ENCODE data around the gene BICC1. TPM values are rescaled to one million over a fixed set of nuclear protein-coding genes. Genes with fewer than 3 reads are reported as not detected.

The BICC1 gene
- total RNA-seq, 2 experiments from 2014 or later, result 0.08 TPM

- H3K4me1 Mint-ChIP-seq, result no peaks in the 10 kb centered on the region
- no peak overlapping the region for H3K27ac Mint-ChIP-seq
- no peak for DNase-seq
- POLR2A ChIA-PET, result no interaction called here
- H3K4me3 Mint-ChIP-seq, result no peak overlapping the region
- no peaks in the 10 kb centered on the region for H3K36me3 Mint-ChIP-seq (ENCODE audit: low read depth)
- H3K9me3 Mint-ChIP-seq, result no peaks in the 10 kb centered on the region
- CTCF ChIA-PET, result no interaction called here
- H3K27me3 Mint-ChIP-seq, result peaks cover 3% of the 10 kb centered on the region
These were observed 266.9 kb downstream of the BICC1 start for GRCh38 chr10:58779594-58779993.

- ChIA-PET POLR2A (no interaction called here), CTCF (interaction anchor here (1.2 to 1.3 kb wide), 2 partner anchors 34 to 38 kb away, joined by 3 read pairs; no protein-coding TSS in a partner anchor)
- no peak for DNase-seq
- no peaks in the 10 kb centered on the region for H3K4me1 Mint-ChIP-seq
- no peaks in the 10 kb centered on the region for H3K36me3 Mint-ChIP-seq (ENCODE audit: low read depth)
- no peaks in the 10 kb centered on the region for H3K9me3 Mint-ChIP-seq
- H3K27ac Mint-ChIP-seq, result no peak overlapping the region
- H3K4me3 Mint-ChIP-seq, result no peak overlapping the region
- peaks cover 3% of the 10 kb centered on the region for H3K27me3 Mint-ChIP-seq
These were observed 267.8 kb downstream of the BICC1 start for GRCh38 chr10:58780476-58780875.

GRCh38 chr10:58781873-58782488 is 269.3 kb downstream of the BICC1 start:
- Mint-ChIP-seq H3K27ac (no peak overlapping the region), H3K4me3 (no peak overlapping the region), H3K4me1 (no peaks in the 10 kb centered on the region), H3K27me3 (peaks cover 3% of the 10 kb centered on the region), H3K9me3 (no peaks in the 10 kb centered on the region), H3K36me3 (ENCODE audit: low read depth) (no peaks in the 10 kb centered on the region)
- no peak for DNase-seq
- ChIA-PET CTCF (interaction anchor here (1.3 kb wide), 1 partner anchor 36 kb away, joined by 3 read pairs; no protein-coding TSS in a partner anchor), POLR2A (no interaction called here)

DNA sequence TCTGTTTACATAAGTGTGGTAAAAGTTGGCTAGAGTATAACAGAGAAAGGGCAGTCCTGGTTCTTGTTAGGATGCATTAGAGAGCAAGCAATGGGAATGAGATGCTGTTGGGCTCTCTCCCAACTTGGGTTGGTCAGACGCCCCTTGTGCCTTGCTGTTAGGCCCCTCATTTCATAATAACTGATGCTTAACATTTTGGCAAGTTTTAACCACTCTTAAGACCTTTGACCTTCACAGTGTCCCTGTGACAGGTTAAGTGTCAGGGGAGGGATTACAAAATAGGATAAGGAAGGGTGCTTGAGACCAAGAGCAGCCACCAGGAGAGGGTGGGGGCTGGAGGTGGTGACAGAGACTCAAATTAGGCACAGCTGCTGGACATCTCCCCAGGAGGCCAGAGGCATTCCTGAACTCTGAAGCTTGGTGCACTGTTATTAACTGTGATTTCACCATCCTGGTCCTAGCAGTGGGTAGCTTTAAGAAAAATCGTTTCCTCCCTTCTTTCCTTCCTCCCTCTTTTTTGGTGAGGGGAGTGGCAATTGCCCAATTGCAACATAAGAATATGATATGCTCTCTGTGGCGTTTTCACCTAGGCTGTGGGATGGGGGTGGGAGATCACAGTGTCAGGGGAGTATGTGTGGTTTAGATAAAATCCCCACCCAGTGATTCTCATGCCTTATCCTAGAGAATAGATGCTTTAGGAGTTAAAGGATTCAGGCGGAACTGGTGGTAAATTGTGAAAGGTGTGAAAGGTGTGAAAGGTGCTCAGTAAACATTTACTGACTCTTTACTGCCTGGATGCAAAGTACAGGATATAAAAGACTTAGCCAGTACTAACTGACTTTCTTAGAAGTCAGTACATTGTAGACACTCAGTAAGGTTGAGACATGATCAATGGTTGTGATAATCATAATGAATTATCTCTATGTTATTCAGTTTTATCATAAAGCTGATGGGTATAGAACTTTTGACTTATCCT is 270.5 kb downstream of the BICC1 start:
- ChIA-PET CTCF (no interaction called here), POLR2A (no interaction called here)
- Mint-ChIP-seq H3K36me3 (ENCODE audit: low read depth) (no peaks in the 10 kb centered on the region), H3K27me3 (peaks cover 3% of the 10 kb centered on the region), H3K4me3 (no peak overlapping the region), H3K27ac (no peak overlapping the region), H3K4me1 (no peaks in the 10 kb centered on the region), H3K9me3 (no peaks in the 10 kb centered on the region)
- DNase-seq, result no peak

- H3K36me3 Mint-ChIP-seq (ENCODE audit: low read depth), result no peaks in the 10 kb centered on the region
- H3K4me3 Mint-ChIP-seq, result no peak overlapping the region
- no peak for DNase-seq
- ChIA-PET POLR2A (no interaction called here), CTCF (no interaction called here)
- no peaks in the 10 kb centered on the region for H3K4me1 Mint-ChIP-seq
- no peak overlapping the region for H3K27ac Mint-ChIP-seq
- peaks cover 3% of the 10 kb centered on the region for H3K27me3 Mint-ChIP-seq
- no peaks in the 10 kb centered on the region for H3K9me3 Mint-ChIP-seq
These were observed 271.7 kb downstream of the BICC1 start for GRCh38 chr10:58784361-58784760.

GRCh38 chr10:58785354-58785753 is 272.7 kb downstream of the BICC1 start:
- POLR2A ChIA-PET, result no interaction called here
- CTCF ChIA-PET, result no interaction called here
- Mint-ChIP-seq H3K27ac (no peak overlapping the region), H3K4me3 (no peak overlapping the region), H3K36me3 (ENCODE audit: low read depth) (no peaks in the 10 kb centered on the region), H3K9me3 (no peaks in the 10 kb centered on the region), H3K4me1 (no peaks in the 10 kb centered on the region), H3K27me3 (peaks cover 3% of the 10 kb centered on the region)
- DNase-seq, result no peak

DNA sequence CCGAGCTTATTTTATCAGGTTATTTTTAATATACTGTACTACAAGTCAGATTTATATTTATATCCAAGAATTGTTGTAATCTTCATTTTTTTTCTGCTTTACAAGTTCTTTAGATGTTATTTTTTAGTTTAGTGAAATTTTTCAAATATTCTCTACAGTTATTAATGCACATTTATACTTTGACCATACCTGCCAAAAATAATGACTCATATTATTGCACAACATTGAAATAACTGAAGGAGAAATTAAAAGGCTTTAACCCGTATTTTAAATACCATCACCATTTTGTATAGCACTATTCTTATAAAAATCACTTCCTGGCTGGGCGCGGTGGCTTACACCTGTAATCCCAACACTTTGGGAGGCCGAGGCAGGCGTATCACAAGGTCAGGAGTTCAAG is 278.5 kb downstream of the BICC1 start:
- POLR2A ChIA-PET, result no interaction called here
- H3K4me1 Mint-ChIP-seq, result no peaks in the 10 kb centered on the region

GRCh38 chr10:58795560-58795959 is 282.9 kb downstream of the BICC1 start:
- no peaks in the 10 kb centered on the region for H3K9me3 Mint-ChIP-seq
- H3K36me3 Mint-ChIP-seq (ENCODE audit: low read depth), result no peaks in the 10 kb centered on the region
- no peaks in the 10 kb centered on the region for H3K4me1 Mint-ChIP-seq
- CTCF ChIA-PET, result no interaction called here
- H3K27me3 Mint-ChIP-seq, result no peaks in the 10 kb centered on the region
- POLR2A ChIA-PET, result no interaction called here
- H3K27ac Mint-ChIP-seq, result no peak overlapping the region
- DNase-seq, result no peak
- no peak overlapping the region for H3K4me3 Mint-ChIP-seq

More for the DNA sequence above, 278.5 kb downstream of the BICC1 start:
- CTCF ChIA-PET, result no interaction called here
- Mint-ChIP-seq H3K9me3 (no peaks in the 10 kb centered on the region), H3K27ac (no peak overlapping the region), H3K4me3 (no peak overlapping the region), H3K27me3 (no peaks in the 10 kb centered on the region), H3K36me3 (ENCODE audit: low read depth) (no peaks in the 10 kb centered on the region)
- no peak for DNase-seq

DNA sequence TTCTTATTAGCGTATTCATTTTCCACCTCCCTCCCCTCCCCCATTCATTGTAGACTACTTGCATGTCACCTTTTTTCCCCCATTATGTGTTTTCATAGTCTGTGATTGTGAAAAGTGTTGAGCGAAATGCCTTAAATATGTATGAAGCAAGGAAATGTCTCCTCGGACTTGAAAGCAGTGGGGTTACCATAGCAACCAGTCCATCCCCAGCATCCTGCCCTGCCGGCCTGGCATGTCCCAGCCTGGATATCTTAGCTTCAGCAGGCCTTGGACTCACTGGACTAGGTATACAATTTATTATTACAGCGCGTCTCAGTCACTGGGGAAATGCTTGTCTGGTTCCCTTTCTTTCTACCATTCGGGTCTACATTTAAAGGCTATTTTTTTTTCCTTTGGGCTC is 283.6 kb downstream of the BICC1 start:
- no peak overlapping the region for H3K27ac Mint-ChIP-seq
- H3K9me3 Mint-ChIP-seq, result no peaks in the 10 kb centered on the region
- POLR2A ChIA-PET, result no interaction called here
- no peaks in the 10 kb centered on the region for H3K27me3 Mint-ChIP-seq
- DNase-seq, result no peak
- H3K4me3 Mint-ChIP-seq, result no peak overlapping the region
- CTCF ChIA-PET, result no interaction called here
- H3K4me1 Mint-ChIP-seq, result no peaks in the 10 kb centered on the region
- no peaks in the 10 kb centered on the region for H3K36me3 Mint-ChIP-seq (ENCODE audit: low read depth)

DNA sequence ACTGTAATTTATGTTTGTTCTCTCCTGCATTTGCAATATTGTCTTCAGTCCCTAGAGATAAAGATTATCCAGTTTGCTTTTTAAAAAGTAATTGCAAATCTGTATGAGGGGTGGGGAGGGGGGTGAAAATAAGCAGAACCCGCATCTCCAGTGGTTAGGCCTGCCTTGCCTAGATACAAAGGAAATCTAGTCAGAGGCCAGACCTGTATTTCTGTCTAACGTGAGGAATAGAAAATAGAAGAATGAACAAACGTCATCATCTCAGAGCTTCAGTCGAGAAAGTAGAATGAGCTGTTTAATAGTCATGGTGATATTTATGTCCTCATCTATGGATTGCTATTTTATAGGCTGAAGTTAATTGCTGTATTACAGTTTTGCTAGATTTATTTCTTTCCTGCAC is 284.2 kb downstream of the BICC1 start:
- Mint-ChIP-seq H3K27ac (no peak overlapping the region), H3K9me3 (no peaks in the 10 kb centered on the region), H3K36me3 (ENCODE audit: low read depth) (no peaks in the 10 kb centered on the region), H3K4me3 (no peak overlapping the region), H3K27me3 (peaks cover 3% of the 10 kb centered on the region), H3K4me1 (no peaks in the 10 kb centered on the region)
- ChIA-PET POLR2A (no interaction called here), CTCF (no interaction called here)
- no peak for DNase-seq

DNA sequence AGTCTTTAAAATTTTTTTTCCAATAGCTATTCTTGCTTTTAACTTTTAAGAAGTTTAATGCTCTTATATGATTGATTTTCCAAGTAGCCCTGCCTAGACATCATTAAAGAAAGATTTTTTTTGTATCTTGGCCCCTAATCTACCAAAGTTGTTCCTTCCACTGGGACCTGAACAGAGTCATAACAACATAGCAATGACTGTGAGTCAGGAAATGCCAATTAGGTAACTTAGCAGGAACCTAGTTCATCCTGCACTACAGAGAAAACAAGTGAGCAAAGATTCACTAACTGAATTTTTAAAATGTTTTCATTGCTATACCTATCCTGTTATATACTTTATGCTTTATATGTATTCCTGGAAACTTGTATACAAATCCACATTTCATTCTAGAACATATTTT is 284.7 kb downstream of the BICC1 start:
- DNase-seq, result no peak
- H3K36me3 Mint-ChIP-seq (ENCODE audit: low read depth), result no peaks in the 10 kb centered on the region
- POLR2A ChIA-PET, result no interaction called here
- H3K27ac Mint-ChIP-seq, result no peak overlapping the region
- H3K27me3 Mint-ChIP-seq, result peaks cover 3% of the 10 kb centered on the region
- H3K9me3 Mint-ChIP-seq, result no peaks in the 10 kb centered on the region
- H3K4me1 Mint-ChIP-seq, result no peaks in the 10 kb centered on the region
- no peak overlapping the region for H3K4me3 Mint-ChIP-seq
- CTCF ChIA-PET, result no interaction called here

DNA sequence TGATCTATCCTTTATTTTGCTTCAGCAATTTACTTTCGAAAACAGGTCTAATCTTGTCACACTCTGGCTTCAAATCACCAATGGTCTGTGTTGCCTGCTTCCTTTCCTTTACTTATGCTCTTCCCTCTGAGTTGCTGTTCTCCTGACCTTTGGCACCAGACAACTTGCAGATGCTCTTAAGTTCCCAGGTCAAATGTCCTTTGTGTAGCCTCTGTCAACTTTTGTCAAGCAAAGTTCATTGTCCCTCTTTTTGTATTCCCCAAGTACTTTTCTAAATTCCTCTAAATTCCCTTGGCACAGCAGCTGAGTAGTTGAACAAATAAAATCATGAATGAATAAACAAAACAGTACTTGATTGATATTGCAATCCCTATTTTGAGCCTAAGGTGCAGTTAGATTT is 289.4 kb downstream of the BICC1 start:
- Mint-ChIP-seq H3K36me3 (ENCODE audit: low read depth) (no peaks in the 10 kb centered on the region), H3K4me1 (no peaks in the 10 kb centered on the region), H3K4me3 (no peak overlapping the region), H3K27ac (no peak overlapping the region), H3K27me3 (peaks cover 3% of the 10 kb centered on the region), H3K9me3 (no peaks in the 10 kb centered on the region)
- ChIA-PET POLR2A (no interaction called here), CTCF (no interaction called here)
- no peak for DNase-seq

DNA sequence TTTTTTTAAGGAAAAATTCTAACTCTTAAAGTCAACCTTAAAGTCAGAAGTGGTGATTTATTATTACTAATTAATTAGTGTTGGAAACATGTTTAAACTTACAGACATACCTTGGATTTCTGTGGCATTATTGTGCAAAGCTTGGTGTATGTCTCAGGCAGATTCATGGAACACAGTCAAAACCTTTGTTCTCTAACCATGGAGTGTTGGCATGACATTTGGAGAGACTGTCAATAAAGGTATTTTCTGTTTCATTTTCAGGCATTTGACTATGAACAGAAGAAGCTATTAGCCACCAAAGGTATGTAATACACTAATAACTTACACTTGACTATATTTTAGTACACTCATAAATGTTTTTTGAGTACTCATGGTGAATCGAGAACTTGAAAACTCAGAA is 293.7 kb downstream of the BICC1 start:
- H3K4me3 Mint-ChIP-seq, result no peak overlapping the region
- no peaks in the 10 kb centered on the region for H3K9me3 Mint-ChIP-seq
- ChIA-PET POLR2A (no interaction called here), CTCF (no interaction called here)
- H3K27ac Mint-ChIP-seq, result no peak overlapping the region
- H3K27me3 Mint-ChIP-seq, result peaks cover 3% of the 10 kb centered on the region
- no peaks in the 10 kb centered on the region for H3K4me1 Mint-ChIP-seq
- no peak for DNase-seq
- no peaks in the 10 kb centered on the region for H3K36me3 Mint-ChIP-seq (ENCODE audit: low read depth)

Measured in activated CD4-positive, alpha-beta memory T cell treated with anti-CD3 and anti-CD28 coated beads, Interleukin-2, amount 10 ng/mL, durations not matched to agents 7 days and 5 days (primary cell).